Keratinocyte (primary cell): ENCODE results near the gene GPANK1. TPM values are rescaled to one million over a fixed set of nuclear protein-coding genes. Genes with fewer than 3 reads are reported as not detected.

Experiments
- DNase-seq: peaks from one replicate; pipeline ENCODE4 v3.0.0-alpha.2; 2011; ENCODE audit warnings: low read depth, missing footprints, low spot score
- FAIRE-seq: peaks from 2 replicates; lab custom pipeline; 2011; peaks lifted over from hg19 to GRCh38; lab: Jason Lieb, UNC
- H2AFZ ChIP-seq: 2 replicates; pipeline ENCODE4 v1.6.0; 2012; ENCODE audit warnings: low read length, control low read depth, inconsistent platforms; ENCODE audit not compliant: control insufficient read depth
- H3K27ac ChIP-seq: 2 replicates; pipeline ENCODE4 v1.5.1; 2011; ENCODE audit warnings: low read length; ENCODE audit not compliant: control insufficient read depth, insufficient read depth
- H3K27me3 ChIP-seq: 3 replicates; pipeline ENCODE4 v1.6.0; 2011; ENCODE audit warnings: low read length; ENCODE audit not compliant: control insufficient read depth, insufficient read depth; ENCODE audit errors: extremely low read depth
- H3K36me3 ChIP-seq, 2 experiments: 2 replicates in 1 of 2; 3 replicates in 1 of 2; pipeline ENCODE4 v1.5.1; 2011; ENCODE audit warnings: low read length in 2 of 2, mild to moderate bottlenecking in 1 of 2; ENCODE audit not compliant: control insufficient read depth in 2 of 2, insufficient read depth in 2 of 2; ENCODE audit errors: extremely low read depth in 1 of 2
- H3K4me1 ChIP-seq: 3 replicates; pipeline ENCODE4 v1.5.1; 2011; ENCODE audit warnings: low read length; ENCODE audit not compliant: control insufficient read depth, insufficient read depth; ENCODE audit errors: extremely low read depth
- H3K4me2 ChIP-seq: 3 replicates; pipeline ENCODE4 v1.6.0; 2011; ENCODE audit warnings: low read depth, low read length; ENCODE audit not compliant: control insufficient read depth, insufficient read depth; ENCODE audit errors: extremely low read depth
- H3K4me3 ChIP-seq, 3 experiments: fragments of 200-600 bp in 1 of 3; sonication (generic) in 1 of 3; 2 replicates in 2 of 3; 3 replicates in 1 of 3; pipeline ENCODE4 v1.5.1; 2011 to 2016; ENCODE audit warnings: low read length in 3 of 3, mild to moderate bottlenecking in 3 of 3, control low read depth in 2 of 3, inconsistent platforms in 1 of 3, low read depth in 1 of 3, mixed read lengths in 1 of 3, mixed run types in 1 of 3, moderate library complexity in 1 of 3; ENCODE audit not compliant: control insufficient read depth in 2 of 3, insufficient read depth in 2 of 3; ENCODE audit errors: extremely low read depth in 1 of 3
- H3K79me2 ChIP-seq: 2 replicates; pipeline ENCODE4 v1.6.0; 2012; ENCODE audit warnings: low read length; ENCODE audit not compliant: control insufficient read depth, insufficient read depth
- H3K9ac ChIP-seq: 3 replicates; pipeline ENCODE4 v1.6.0; 2011; ENCODE audit warnings: low read length; ENCODE audit not compliant: control insufficient read depth, insufficient read depth; ENCODE audit errors: extremely low read depth
- H3K9me1 ChIP-seq: 3 replicates; pipeline ENCODE4 v1.6.0; 2011; ENCODE audit warnings: low read length; ENCODE audit not compliant: control insufficient read depth, insufficient read depth; ENCODE audit errors: extremely low read depth
- H3K9me3 ChIP-seq: 2 replicates; pipeline ENCODE4 v1.5.1; 2012; ENCODE audit warnings: low read depth, low read length; ENCODE audit not compliant: control insufficient read depth
- H4K20me1 ChIP-seq: 3 replicates; pipeline ENCODE4 v1.6.0; 2011; ENCODE audit warnings: low read length; ENCODE audit not compliant: control insufficient read depth, insufficient read depth; ENCODE audit errors: extremely low read depth
- CTCF ChIP-seq, 3 experiments: IDR thresholded peaks in 1 of 3; conservative IDR thresholded peaks in 1 of 3; optimal IDR thresholded peaks in 1 of 3; 2 replicates in 2 of 3; 3 replicates in 1 of 3; pipeline versions ENCODE3 to v1.5.1; 2011; ENCODE audit warnings: low read length in 3 of 3, mild to moderate bottlenecking in 3 of 3, moderate library complexity in 2 of 3, control low read depth in 1 of 3, inconsistent platforms in 1 of 3; ENCODE audit not compliant: insufficient read depth in 2 of 3; ENCODE audit errors: extremely low read depth in 1 of 3
- EZH2 ChIP-seq: IDR thresholded peaks from one replicate; pipeline ENCODE4 v1.6.1; 2012; ENCODE audit warnings: inconsistent platforms, mild to moderate bottlenecking, low read length, moderate library complexity
- dilution Hi-C: fragments of 300-500 bp; cut with MboI; formaldehyde crosslinking; loops from one replicate; pipeline ENCODE4 v1.7.0; 2020; ENCODE audit warnings: low sequenced_read_pairs; ENCODE audit not compliant: extremely low pct_ligation_motif_present
- polyA plus RNA-seq, 5 experiments: library from polyadenylated mRNA; depleted of rRNA in 3 of 5; stranded (reverse) in 3 of 5; stranded (forward) in 1 of 5; unstranded in 1 of 5; fragments of >200 nt; gene quantifications; 1 replicate in 1 of 5; 2 replicates in 3 of 5; 3 replicates in 1 of 5; pipeline versions ENCODE4 v1.2.1 to v1.2.3, GENCODE V29; 2011 to 2012; ENCODE audit warnings: missing spikeins in 2 of 5, low read depth in 1 of 5, low replicate concordance in 1 of 5

GPANK1 gene
- polyA plus RNA-seq, 1 donor (not counting 4 experiments of a cell fraction or from before 2014, with no cell fraction given) = 10.0 TPM

GRCh38 chr6:31686483-31686882 is 21.7 kb upstream of the GPANK1 start:
- H3K27me3 ChIP-seq = no peaks in the 10 kb centered on the region
- no peak overlapping the region for H3K4me3 ChIP-seq
- dilution Hi-C loops = no loop called here
- TF ChIP-seq EZH2 = no peak
- H3K36me3 ChIP-seq = peaks cover 7 to 38% of the 10 kb centered on the region in 2 experiments
- no peak overlapping the region for H2AFZ ChIP-seq
- no peak overlapping the region for H3K4me2 ChIP-seq
- no peaks in the 10 kb centered on the region for H4K20me1 ChIP-seq
- H3K79me2 ChIP-seq = no peaks in the 10 kb centered on the region
- no peaks in the 10 kb centered on the region for H3K9me1 ChIP-seq
- no peak for DNase-seq
- H3K9me3 ChIP-seq = no peaks in the 10 kb centered on the region
- H3K4me1 ChIP-seq = peaks cover 3% of the 10 kb centered on the region
- no peak for FAIRE-seq
- no peak overlapping the region for H3K9ac ChIP-seq
- H3K27ac ChIP-seq = no peak overlapping the region

DNA sequence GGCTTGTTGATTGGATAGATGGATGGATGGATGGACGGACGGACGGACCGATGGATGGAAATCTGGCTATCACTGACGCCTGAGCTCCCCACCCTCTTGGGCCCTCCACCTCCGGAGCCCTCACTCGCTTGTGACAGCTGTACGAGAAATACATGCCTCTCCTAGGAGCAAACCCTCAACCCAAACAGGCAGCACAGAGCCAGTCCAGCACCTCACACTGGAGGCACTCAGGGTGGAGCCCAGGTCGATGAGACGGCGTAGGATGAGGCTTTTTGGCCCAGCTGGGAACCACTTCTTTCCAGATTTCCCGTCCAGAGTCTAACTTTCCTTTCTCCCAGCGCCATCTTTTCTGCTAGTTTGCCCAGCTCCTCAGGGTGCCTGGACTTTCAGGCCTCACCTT is 18.8 kb upstream of the GPANK1 start:
- Histone ChIP-seq H3K27ac (no peak overlapping the region), H3K36me3 (peaks cover 0 to 24% of the 10 kb centered on the region in 2 experiments), H3K4me3 (no peak overlapping the region), H3K79me2 (no peaks in the 10 kb centered on the region), H3K27me3 (no peaks in the 10 kb centered on the region), H3K9ac (no peak overlapping the region), H3K9me3 (no peaks in the 10 kb centered on the region), H3K4me1 (peaks cover 11% of the 10 kb centered on the region), H3K4me2 (no peak overlapping the region), H3K9me1 (no peaks in the 10 kb centered on the region), H4K20me1 (no peaks in the 10 kb centered on the region), H2AFZ (no peak overlapping the region)
- dilution Hi-C loops = no loop called here
- FAIRE-seq = no peak
- DNase-seq = no peak
- TF ChIP-seq EZH2 (no peak), CTCF (optimal IDR thresholded peaks at IDR 0.05 in 1 of 3, IDR thresholded peaks at IDR 0.05 in 1 of 3, conservative IDR thresholded peaks at IDR 0.05 in 1 of 3; ENCODE audit: extremely low read depth in 1 of 3, insufficient read depth in 2 of 3, low read length in 3 of 3) (no peak)

- dilution Hi-C loops = no loop called here
- Histone ChIP-seq H4K20me1 (no peaks in the 10 kb centered on the region), H3K27me3 (no peaks in the 10 kb centered on the region), H3K9me3 (no peaks in the 10 kb centered on the region), H2AFZ (peak overlapping the region; percentile 84), H3K4me1 (peaks cover 11% of the 10 kb centered on the region), H3K9me1 (no peaks in the 10 kb centered on the region), H3K79me2 (no peaks in the 10 kb centered on the region), H3K4me3 (peak overlapping the region; percentile 35 to 79 (median 69)), H3K9ac (peak overlapping the region; percentile 49), H3K36me3 (peaks cover 0 to 5% of the 10 kb centered on the region in 2 experiments), H3K27ac (no peak overlapping the region), H3K4me2 (peak overlapping the region; percentile 92)
- DNase-seq (no peak), FAIRE-seq (no peak)
- TF ChIP-seq EZH2 = no peak
- TF ChIP-seq CTCF (optimal IDR thresholded peaks at IDR 0.05 in 1 of 3, IDR thresholded peaks at IDR 0.05 in 1 of 3, conservative IDR thresholded peaks at IDR 0.05 in 1 of 3; ENCODE audit: extremely low read depth in 1 of 3, insufficient read depth in 2 of 3, low read length in 3 of 3) = peak in 2 of 3 experiments; percentile 19 to 29
Observed at GRCh38 chr6:31681135-31681671, 16.4 kb upstream of the GPANK1 start.
